Urothelium cell line (cell line): Measurements from ENCODE around the gene RNF152.

Experiments used
- DNase-seq: peaks from one replicate; pipeline ENCODE4 v3.0.0; 2011; ENCODE audit warnings: low spot score, mixed read lengths
- FAIRE-seq: peaks from 2 replicates; lab custom pipeline; 2011; peaks lifted over from hg19 to GRCh38; lab: Jason Lieb, UNC

Gene RNF152

GRCh38 chr18:61855449-61856378 is 37.1 kb downstream of the RNF152 start:
- DNase-seq (no peak), FAIRE-seq (no peak)

- FAIRE-seq (no peak), DNase-seq (no peak)
Observed at GRCh38 chr18:61854578-61855448, 38.0 kb downstream of the RNF152 start.

- DNase-seq (no peak), FAIRE-seq (no peak)
Observed at GRCh38 chr18:61853855-61854254, 39.0 kb downstream of the RNF152 start.

- FAIRE-seq = no peak
- DNase-seq = no peak
Observed at GRCh38 chr18:61852496-61852895, 40.3 kb downstream of the RNF152 start.

- FAIRE-seq (no peak), DNase-seq (no peak)
Observed at GRCh38 chr18:61851940-61852451, 40.8 kb downstream of the RNF152 start.

- DNase-seq (no peak), FAIRE-seq (no peak)
Observed at GRCh38 chr18:61851279-61851678, 41.5 kb downstream of the RNF152 start.

- DNase-seq (no peak), FAIRE-seq (no peak)
Observed at GRCh38 chr18:61850756-61851155, 42.1 kb downstream of the RNF152 start.

- FAIRE-seq (no peak), DNase-seq (no peak)
Observed at GRCh38 chr18:61847164-61847791, 45.5 kb downstream of the RNF152 start.

- no peak for FAIRE-seq
- no peak for DNase-seq
Observed at GRCh38 chr18:61845197-61845596, 47.6 kb downstream of the RNF152 start.

- FAIRE-seq (no peak), DNase-seq (no peak)
Observed at GRCh38 chr18:61844726-61845125, 48.1 kb downstream of the RNF152 start.

- DNase-seq (no peak), FAIRE-seq (no peak)
Observed at GRCh38 chr18:61842146-61842545, 50.7 kb downstream of the RNF152 start.

GRCh38 chr18:61841706-61842105 is 51.1 kb downstream of the RNF152 start:
- DNase-seq = no peak
- no peak for FAIRE-seq

- FAIRE-seq (no peak), DNase-seq (no peak)
Observed at GRCh38 chr18:61840324-61840723, 52.5 kb downstream of the RNF152 start.

- FAIRE-seq (no peak), DNase-seq (no peak)
Observed at GRCh38 chr18:61838521-61838920, 54.3 kb downstream of the RNF152 start.

GRCh38 chr18:61833978-61834377 is 58.8 kb downstream of the RNF152 start:
- no peak for DNase-seq
- FAIRE-seq = no peak

- DNase-seq = no peak
- no peak for FAIRE-seq
Observed at GRCh38 chr18:61833387-61833786, 59.4 kb downstream of the RNF152 start.

- DNase-seq (no peak), FAIRE-seq (no peak)
Observed at GRCh38 chr18:61832858-61833257, 59.9 kb downstream of the RNF152 start.

- FAIRE-seq = no peak
- no peak for DNase-seq
Observed at GRCh38 chr18:61831071-61831470, 61.7 kb downstream of the RNF152 start.

GRCh38 chr18:61829108-61829507 is 63.7 kb downstream of the RNF152 start:
- FAIRE-seq = no peak

GRCh38 chr18:61827591-61827990 is 65.2 kb downstream of the RNF152 start:
- FAIRE-seq (no peak), DNase-seq (no peak)

More at GRCh38 chr18:61829108-61829507, 63.7 kb downstream of the RNF152 start:
- DNase-seq = no peak

- DNase-seq (no peak), FAIRE-seq (no peak)
Observed at GRCh38 chr18:61825386-61825785, 67.4 kb downstream of the RNF152 start.
